IMR-90 (cell line): Measurements from ENCODE around the gene USP28.

ENCODE experiments used
- MAZ ChIP-seq: IDR thresholded peaks from 2 replicates; pipeline ENCODE4 v1.6.1; 2012; ENCODE audit warnings: low read depth, mild to moderate bottlenecking, low read length, improper control_type of control experiment, moderate library complexity, borderline replicate concordance
- TF ChIP-seq, protein P1 (sequence below): conservative IDR thresholded peaks from 2 replicates; pipeline ENCODE4 v1.5.1; 2012; ENCODE audit warnings: mild to moderate bottlenecking, low read depth, low read length, improper control_type of control experiment

DNA sequence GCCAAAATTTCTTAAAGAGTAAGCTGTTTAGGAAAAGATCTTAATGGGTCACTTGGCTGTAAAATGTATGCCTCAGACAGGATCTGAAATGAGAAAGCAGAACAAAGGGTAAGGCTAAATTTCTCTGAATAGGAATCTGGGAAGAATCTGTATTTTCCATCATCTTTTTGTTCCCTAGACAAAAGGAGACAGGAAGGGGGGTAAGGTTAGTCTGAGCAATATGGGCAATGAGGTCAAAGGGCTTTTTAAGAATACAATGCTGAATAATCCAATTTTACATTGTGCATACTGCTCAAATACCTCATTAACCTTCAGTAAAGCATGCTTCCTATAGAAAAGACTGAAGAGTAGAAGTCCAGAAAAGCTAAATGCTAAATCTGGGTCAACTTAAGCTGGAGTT, 61.2 kb downstream of the USP28 start:
- TF ChIP-seq, protein P1, sequence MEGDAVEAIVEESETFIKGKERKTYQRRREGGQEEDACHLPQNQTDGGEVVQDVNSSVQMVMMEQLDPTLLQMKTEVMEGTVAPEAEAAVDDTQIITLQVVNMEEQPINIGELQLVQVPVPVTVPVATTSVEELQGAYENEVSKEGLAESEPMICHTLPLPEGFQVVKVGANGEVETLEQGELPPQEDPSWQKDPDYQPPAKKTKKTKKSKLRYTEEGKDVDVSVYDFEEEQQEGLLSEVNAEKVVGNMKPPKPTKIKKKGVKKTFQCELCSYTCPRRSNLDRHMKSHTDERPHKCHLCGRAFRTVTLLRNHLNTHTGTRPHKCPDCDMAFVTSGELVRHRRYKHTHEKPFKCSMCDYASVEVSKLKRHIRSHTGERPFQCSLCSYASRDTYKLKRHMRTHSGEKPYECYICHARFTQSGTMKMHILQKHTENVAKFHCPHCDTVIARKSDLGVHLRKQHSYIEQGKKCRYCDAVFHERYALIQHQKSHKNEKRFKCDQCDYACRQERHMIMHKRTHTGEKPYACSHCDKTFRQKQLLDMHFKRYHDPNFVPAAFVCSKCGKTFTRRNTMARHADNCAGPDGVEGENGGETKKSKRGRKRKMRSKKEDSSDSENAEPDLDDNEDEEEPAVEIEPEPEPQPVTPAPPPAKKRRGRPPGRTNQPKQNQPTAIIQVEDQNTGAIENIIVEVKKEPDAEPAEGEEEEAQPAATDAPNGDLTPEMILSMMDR = no peak
- TF ChIP-seq MAZ = no peak
